ENCODE results near the gene ERP27. TPM values are rescaled to one million over a fixed set of nuclear protein-coding genes. Genes with fewer than 3 reads are reported as not detected.

ERP27 gene
- total and polyA plus RNA-seq, 8 donors: 1.1 to 12.3 (median 1.3) TPM; not detected in 1

GRCh38 chr12:14950982-14951746, 12.8 kb upstream of the ERP27 start:
- peaks cover 15 to 84% (median 28%) of the 10 kb centered on the region in 4 donors for H3K4me1 ChIP-seq
- intact Hi-C loops (cut with DNase I; ENCODE audit: low total_unique reads): no loop called here

GRCh38 chr12:14950421-14950820, 12.1 kb upstream of the ERP27 start:
- DNase-seq: no peak
- peak overlapping the region in 3 of 5 donors; percentile 28 to 86 (median 76) for H3K27ac ChIP-seq
- H3K27me3 ChIP-seq: no peaks in the 10 kb centered on the region
- H3K9me3 ChIP-seq: no peaks in the 10 kb centered on the region
- no peak for TF ChIP-seq POLR2AphosphoS5 (IDR thresholded peaks at IDR 0.05)
- TF ChIP-seq EP300 (IDR thresholded peaks at IDR 0.05): no peak
- no peak for TF ChIP-seq POLR2A (IDR thresholded peaks at IDR 0.05)
- intact Hi-C loops (cut with DNase I; ENCODE audit: low total_unique reads): no loop called here
- peaks cover 15 to 80% (median 29%) of the 10 kb centered on the region in 4 donors for H3K4me1 ChIP-seq
- no peak overlapping the region for H3K4me3 ChIP-seq
- WGBS, 5 donors: 79 to 87% (median 82%) methylated on average over 4 of the region's 4 CpGs
- H3K36me3 ChIP-seq: peaks cover 0 to 20% (median 12%) of the 10 kb centered on the region in 4 donors

More at GRCh38 chr12:14950982-14951746, 12.8 kb upstream of the ERP27 start:
- Histone ChIP-seq H3K9me3 (no peaks in the 10 kb centered on the region), H3K27ac (peak overlapping the region in 4 of 5 donors; percentile 50 to 86 (median 76)), H3K27me3 (no peaks in the 10 kb centered on the region), H3K4me3 (no peak overlapping the region), H3K36me3 (peaks cover 0 to 13% (median 10%) of the 10 kb centered on the region in 4 donors)
- TF ChIP-seq POLR2AphosphoS5 (IDR thresholded peaks at IDR 0.05): no peak
- TF ChIP-seq EP300 (IDR thresholded peaks at IDR 0.05): no peak
- no peak for TF ChIP-seq CTCF (IDR thresholded peaks at IDR 0.05)
- no peak for TF ChIP-seq POLR2A (IDR thresholded peaks at IDR 0.05)
- no peak for DNase-seq
- 64 to 81% (median 75%) methylated on average over 6 of the region's 6 CpGs for WGBS, 5 donors

- H3K4me1 ChIP-seq: peaks cover 15 to 77% (median 29%) of the 10 kb centered on the region in 4 donors
These were observed 11.3 kb upstream of the ERP27 start for GRCh38 chr12:14949631-14950030.

GRCh38 chr12:14948672-14949071, 10.3 kb upstream of the ERP27 start:
- Histone ChIP-seq H3K4me3 (no peak overlapping the region), H3K4me1 (peaks cover 15 to 68% (median 29%) of the 10 kb centered on the region in 4 donors), H3K27me3 (no peaks in the 10 kb centered on the region), H3K9me3 (no peaks in the 10 kb centered on the region), H3K36me3 (peaks cover 0 to 32% (median 16%) of the 10 kb centered on the region in 4 donors), H3K27ac (peak overlapping the region in 4 of 5 donors; percentile 69 to 86 (median 76))
- 7 to 22% (median 16%) methylated on average over 3 of the region's 3 CpGs for WGBS, 5 donors
- peak in 1 of 2 donors; percentile 86 for DNase-seq
- intact Hi-C loops (cut with DNase I; ENCODE audit: low total_unique reads): no loop called here
- TF ChIP-seq POLR2AphosphoS5 (IDR thresholded peaks at IDR 0.05): peak in 2 of 3 donors; percentile 46 to 57
- no peak for TF ChIP-seq POLR2A (IDR thresholded peaks at IDR 0.05)

More at GRCh38 chr12:14949631-14950030, 11.3 kb upstream of the ERP27 start:
- Histone ChIP-seq H3K36me3 (peaks cover 0 to 27% (median 13%) of the 10 kb centered on the region in 4 donors), H3K9me3 (no peaks in the 10 kb centered on the region), H3K27ac (peak overlapping the region in 3 of 5 donors; percentile 76 to 86 (median 77)), H3K27me3 (no peaks in the 10 kb centered on the region), H3K4me3 (no peak overlapping the region)
- intact Hi-C loops (cut with DNase I; ENCODE audit: low total_unique reads): no loop called here
- 89 to 94% (median 92%) methylated on average over 5 of the region's 5 CpGs for WGBS, 5 donors
- no peak for TF ChIP-seq EP300 (IDR thresholded peaks at IDR 0.05)
- no peak for TF ChIP-seq POLR2AphosphoS5 (IDR thresholded peaks at IDR 0.05)
- TF ChIP-seq CTCF (IDR thresholded peaks at IDR 0.05): no peak
- TF ChIP-seq POLR2A (IDR thresholded peaks at IDR 0.05): no peak
- no peak for DNase-seq

GRCh38 chr12:14946861-14947260, 8.5 kb upstream of the ERP27 start:
- intact Hi-C loops (cut with DNase I; ENCODE audit: low total_unique reads): no loop called here
- DNase-seq: no peak
- no peak for TF ChIP-seq POLR2A (IDR thresholded peaks at IDR 0.05)
- TF ChIP-seq POLR2AphosphoS5 (IDR thresholded peaks at IDR 0.05): no peak
- no peak for TF ChIP-seq CTCF (IDR thresholded peaks at IDR 0.05)
- no peak for TF ChIP-seq EP300 (IDR thresholded peaks at IDR 0.05)
- H3K4me3 ChIP-seq: no peak overlapping the region
- no peaks in the 10 kb centered on the region for H3K27me3 ChIP-seq
- no peaks in the 10 kb centered on the region for H3K9me3 ChIP-seq
- peaks cover 14 to 50% (median 23%) of the 10 kb centered on the region in 4 donors for H3K4me1 ChIP-seq
- WGBS, 5 donors: 25 to 70% (median 50%) methylated on average over 1 of the region's 1 CpG
- H3K27ac ChIP-seq: peak overlapping the region in 1 of 5 donors; percentile 5
- H3K36me3 ChIP-seq: peaks cover 0 to 43% (median 29%) of the 10 kb centered on the region in 4 donors

All from stomach (tissue), 9 donors.